H1 (cell line): ENCODE results near the gene CD34. TPM values are rescaled to one million over a fixed set of nuclear protein-coding genes. Genes with fewer than 3 reads are reported as not detected.

Experiments
- SIN3A ChIP-seq, 2 experiments: IDR thresholded peaks in 1 of 2; conservative IDR thresholded peaks in 1 of 2; 2 replicates each; pipeline ENCODE4 v1.6.1; 2011 to 2012; ENCODE audit warnings: low read length in 2 of 2, improper control_type of control experiment in 1 of 2, low read depth in 1 of 2, mild to moderate bottlenecking in 1 of 2
- polyA plus RNA-seq, 7 experiments: library from polyadenylated mRNA; depleted of rRNA in 3 of 7; stranded (reverse) in 5 of 7; unstranded in 2 of 7; fragments of >200 nt in 5 of 7; fragments of 200-250 nt in 2 of 7; gene quantifications; 1 replicate in 5 of 7; 2 replicates in 1 of 7; 4 replicates in 1 of 7; pipeline versions ENCODE4 v1.2.1 to v1.2.3, GENCODE V29; 2011 to 2013; ENCODE audit warnings: missing spikeins in 2 of 7, mixed read lengths in 2 of 7
- total RNA-seq: library from RNA; stranded (reverse); fragmentation: NEBNext Ultra II Directional; extraction: Animal tissue kit (Norgen Biotek cat#: 25700); gene quantifications from 2 replicates; pipeline ENCODE4 v1.2.1, GENCODE V29; 2021
- TF ChIP-seq, protein P1 (sequence below), 3 experiments: IDR thresholded peaks; 1 replicate in 2 of 3; 2 replicates in 1 of 3; pipeline versions ENCODE4 v1.5.1 to v1.6.1; 2011; ENCODE audit warnings: low read length in 3 of 3, mild to moderate bottlenecking in 3 of 3, inconsistent platforms in 2 of 3, low read depth in 1 of 3, moderate library complexity in 1 of 3; ENCODE audit not compliant: insufficient read depth in 1 of 3; ENCODE audit errors: control extremely low read depth in 1 of 3

Gene CD34
- total and polyA plus RNA-seq, 2 of the 8 experiments (the other 6 are each of a cell fraction or from before 2014, with no cell fraction given), result 0.39 to 0.54 TPM

DNA sequence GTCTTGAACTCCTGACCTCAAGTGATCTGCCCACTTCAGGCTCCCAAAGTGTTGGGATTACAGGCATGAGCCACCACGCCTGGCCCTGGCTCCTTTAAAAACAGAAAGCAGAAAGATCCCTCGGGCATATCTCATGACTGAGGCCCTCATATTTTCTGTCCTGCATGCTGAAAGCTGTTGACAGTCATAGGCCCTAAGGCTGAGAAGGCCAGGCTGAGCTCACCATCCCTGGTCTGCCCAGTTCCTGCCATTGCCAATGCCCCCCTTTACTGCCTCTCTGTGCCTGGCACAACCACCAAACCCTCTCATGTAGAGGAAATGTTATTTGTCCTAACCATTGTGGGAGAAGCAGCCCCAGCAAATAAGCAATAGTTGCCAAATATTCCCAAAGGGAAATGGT is 12.7 kb downstream of the CD34 start (continued):
- no peak for TF ChIP-seq SIN3A (conservative IDR thresholded peaks at IDR 0.05 in 1 of 2, IDR thresholded peaks at IDR 0.05 in 1 of 2; ENCODE audit: low read depth in 1 of 2, low read length in 2 of 2)
- TF ChIP-seq, protein P1, sequence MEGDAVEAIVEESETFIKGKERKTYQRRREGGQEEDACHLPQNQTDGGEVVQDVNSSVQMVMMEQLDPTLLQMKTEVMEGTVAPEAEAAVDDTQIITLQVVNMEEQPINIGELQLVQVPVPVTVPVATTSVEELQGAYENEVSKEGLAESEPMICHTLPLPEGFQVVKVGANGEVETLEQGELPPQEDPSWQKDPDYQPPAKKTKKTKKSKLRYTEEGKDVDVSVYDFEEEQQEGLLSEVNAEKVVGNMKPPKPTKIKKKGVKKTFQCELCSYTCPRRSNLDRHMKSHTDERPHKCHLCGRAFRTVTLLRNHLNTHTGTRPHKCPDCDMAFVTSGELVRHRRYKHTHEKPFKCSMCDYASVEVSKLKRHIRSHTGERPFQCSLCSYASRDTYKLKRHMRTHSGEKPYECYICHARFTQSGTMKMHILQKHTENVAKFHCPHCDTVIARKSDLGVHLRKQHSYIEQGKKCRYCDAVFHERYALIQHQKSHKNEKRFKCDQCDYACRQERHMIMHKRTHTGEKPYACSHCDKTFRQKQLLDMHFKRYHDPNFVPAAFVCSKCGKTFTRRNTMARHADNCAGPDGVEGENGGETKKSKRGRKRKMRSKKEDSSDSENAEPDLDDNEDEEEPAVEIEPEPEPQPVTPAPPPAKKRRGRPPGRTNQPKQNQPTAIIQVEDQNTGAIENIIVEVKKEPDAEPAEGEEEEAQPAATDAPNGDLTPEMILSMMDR (IDR thresholded peaks at IDR 0.05; ENCODE audit: control extremely low read depth in 1 of 3, insufficient read depth in 1 of 3, low read depth in 1 of 3, low read length in 3 of 3), result no peak
